Prostate gland (tissue), 2 donors: ENCODE data around the gene RNF169. TPM values are rescaled to one million over a fixed set of nuclear protein-coding genes. Genes with fewer than 3 reads are reported as not detected.

Experiments
- DNase-seq: peaks from one replicate; pipeline ENCODE4 v3.0.0-alpha.2; 2019; ENCODE audit warnings: low spot score
- H3K27ac ChIP-seq, 2 donors: fragments of 200-600 bp; sonication (generic); 2 replicates each; pipeline ENCODE4 v1.5.1; 2017 to 2019
- H3K27me3 ChIP-seq: fragments of 200-600 bp; sonication (generic); replicated peaks from 2 replicates; pipeline ENCODE4 v1.5.1; 2019; ENCODE audit not compliant: insufficient read depth
- H3K36me3 ChIP-seq, 2 donors: fragments of 200-600 bp; sonication (generic); 1 replicate in 1 of 2; 2 replicates in 1 of 2; pipeline versions ENCODE4 v1.5.1 to v1.8.1; 2017 to 2019
- H3K4me1 ChIP-seq: fragments of 200-600 bp; sonication (generic); replicated peaks from 2 replicates; pipeline ENCODE4 v1.5.1; 2019
- H3K4me3 ChIP-seq, 2 donors: fragments of 200-600 bp; sonication (generic); 2 replicates each; pipeline ENCODE4 v1.5.1; 2017 to 2019
- H3K9me3 ChIP-seq: fragments of 200-600 bp; sonication (generic); 2 replicates; pipeline ENCODE4 v1.5.1; 2017
- POLR2A ChIP-seq: fragments of 450-650 bp; IDR thresholded peaks from one replicate; pipeline ENCODE4 v1.6.1; 2016; ENCODE audit warnings: antibody characterized with exemption, mild to moderate bottlenecking
- POLR2AphosphoS5 ChIP-seq: sonication (generic); formaldehyde crosslinking; IDR thresholded peaks from one replicate; pipeline ENCODE4 v1.6.1; 2017; ENCODE audit warnings: antibody characterized with exemption
- WGBS: methylation state at CpG from one replicate; pipeline ENCODE4 v1.1.5; 2018; 5-methylcytosine and 5-hydroxymethylcytosine counted together
- intact Hi-C: fragments of 100-400 bp; cut with DNase I; formaldehyde crosslinking; loops from one replicate; pipeline ENCODE4 v1.14.2; 2022
- total RNA-seq, 2 donors: library from RNA; depleted of rRNA; stranded (reverse); fragments of >200 nt; gene quantifications; one replicate each; pipeline ENCODE4 v1.1.0, GENCODE V29; 2016
- TF ChIP-seq, protein P1 (sequence below), 4 experiments: fragments of 200-600 bp in 2 of 4; fragments of 450-650 bp in 2 of 4; sonication (generic) in 2 of 4; IDR thresholded peaks; 1 replicate in 3 of 4; 2 replicates in 1 of 4; pipeline ENCODE4 v1.5.1; 2016 to 2019; ENCODE audit warnings: antibody characterized with exemption in 4 of 4, mild to moderate bottlenecking in 2 of 4, moderate library complexity in 2 of 4

Gene RNF169
- total RNA-seq, 2 donors from 2014 or later, result 19.7 to 21.2 TPM

DNA sequence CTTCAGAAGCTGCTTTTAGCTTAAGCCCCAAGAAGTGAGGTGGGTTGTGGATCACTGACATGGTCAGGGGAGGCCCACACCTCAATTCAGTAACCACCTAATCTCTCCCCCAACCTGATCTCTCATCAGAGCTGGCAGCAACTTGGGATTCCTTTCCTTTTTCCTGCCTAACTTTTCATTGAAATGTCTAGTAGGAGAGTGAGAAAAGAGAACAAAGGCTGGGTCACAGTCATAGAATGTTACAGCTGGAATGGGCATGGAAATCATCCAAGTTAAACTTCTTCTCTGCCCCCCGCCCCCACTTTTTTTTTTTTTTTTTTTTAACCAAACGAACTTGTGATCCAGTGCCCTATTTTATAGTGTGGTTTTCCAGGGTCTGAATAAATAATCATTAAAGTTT, 91.8 kb downstream of the RNF169 start:
- intact Hi-C loops, result no loop called here
- H3K4me3 ChIP-seq, result no peak overlapping the region
- TF ChIP-seq, protein P1, sequence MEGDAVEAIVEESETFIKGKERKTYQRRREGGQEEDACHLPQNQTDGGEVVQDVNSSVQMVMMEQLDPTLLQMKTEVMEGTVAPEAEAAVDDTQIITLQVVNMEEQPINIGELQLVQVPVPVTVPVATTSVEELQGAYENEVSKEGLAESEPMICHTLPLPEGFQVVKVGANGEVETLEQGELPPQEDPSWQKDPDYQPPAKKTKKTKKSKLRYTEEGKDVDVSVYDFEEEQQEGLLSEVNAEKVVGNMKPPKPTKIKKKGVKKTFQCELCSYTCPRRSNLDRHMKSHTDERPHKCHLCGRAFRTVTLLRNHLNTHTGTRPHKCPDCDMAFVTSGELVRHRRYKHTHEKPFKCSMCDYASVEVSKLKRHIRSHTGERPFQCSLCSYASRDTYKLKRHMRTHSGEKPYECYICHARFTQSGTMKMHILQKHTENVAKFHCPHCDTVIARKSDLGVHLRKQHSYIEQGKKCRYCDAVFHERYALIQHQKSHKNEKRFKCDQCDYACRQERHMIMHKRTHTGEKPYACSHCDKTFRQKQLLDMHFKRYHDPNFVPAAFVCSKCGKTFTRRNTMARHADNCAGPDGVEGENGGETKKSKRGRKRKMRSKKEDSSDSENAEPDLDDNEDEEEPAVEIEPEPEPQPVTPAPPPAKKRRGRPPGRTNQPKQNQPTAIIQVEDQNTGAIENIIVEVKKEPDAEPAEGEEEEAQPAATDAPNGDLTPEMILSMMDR (IDR thresholded peaks at IDR 0.05), result no peak
- TF ChIP-seq POLR2A (no peak), POLR2AphosphoS5 (no peak)
- no peak overlapping the region for H3K27ac ChIP-seq
- WGBS, result 39% methylated on average over 2 of the region's 2 CpGs
- no peaks in the 10 kb centered on the region for H3K27me3 ChIP-seq
- no peaks in the 10 kb centered on the region for H3K9me3 ChIP-seq
- DNase-seq, result no peak
- H3K4me1 ChIP-seq, result no peaks in the 10 kb centered on the region
- no peaks in the 10 kb centered on the region for H3K36me3 ChIP-seq

DNA sequence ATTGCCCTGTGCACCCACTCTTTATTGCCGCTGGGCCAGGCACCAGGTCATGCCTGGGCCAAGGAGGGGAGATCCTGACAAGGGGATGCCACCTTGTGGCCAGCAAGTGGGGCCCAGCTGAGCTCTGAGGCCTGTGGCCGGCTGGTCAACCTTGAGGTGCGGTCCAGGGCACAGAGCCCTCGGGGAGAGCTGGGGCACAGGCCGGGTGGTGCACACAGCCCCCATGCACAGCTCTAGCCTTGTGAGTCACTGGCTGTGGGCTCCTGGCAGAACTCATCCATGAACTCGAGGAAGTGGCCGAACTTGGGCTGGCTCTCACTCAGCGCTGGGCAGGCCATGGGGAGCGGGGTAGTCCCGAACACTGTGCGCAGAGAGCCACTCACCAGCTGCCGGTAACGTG, 94.3 kb downstream of the RNF169 start:
- H3K9me3 ChIP-seq, result no peaks in the 10 kb centered on the region
- H3K4me1 ChIP-seq, result no peaks in the 10 kb centered on the region
- no peaks in the 10 kb centered on the region for H3K36me3 ChIP-seq
- 94% methylated on average over 13 of the region's 13 CpGs for WGBS
- intact Hi-C loops, result no loop called here
- no peak overlapping the region for H3K27ac ChIP-seq
- DNase-seq, result no peak
- no peak overlapping the region for H3K4me3 ChIP-seq
- TF ChIP-seq POLR2AphosphoS5, result no peak
- TF ChIP-seq, protein P1 (IDR thresholded peaks at IDR 0.05), result no peak
- no peak for TF ChIP-seq POLR2A
- no peaks in the 10 kb centered on the region for H3K27me3 ChIP-seq

DNA sequence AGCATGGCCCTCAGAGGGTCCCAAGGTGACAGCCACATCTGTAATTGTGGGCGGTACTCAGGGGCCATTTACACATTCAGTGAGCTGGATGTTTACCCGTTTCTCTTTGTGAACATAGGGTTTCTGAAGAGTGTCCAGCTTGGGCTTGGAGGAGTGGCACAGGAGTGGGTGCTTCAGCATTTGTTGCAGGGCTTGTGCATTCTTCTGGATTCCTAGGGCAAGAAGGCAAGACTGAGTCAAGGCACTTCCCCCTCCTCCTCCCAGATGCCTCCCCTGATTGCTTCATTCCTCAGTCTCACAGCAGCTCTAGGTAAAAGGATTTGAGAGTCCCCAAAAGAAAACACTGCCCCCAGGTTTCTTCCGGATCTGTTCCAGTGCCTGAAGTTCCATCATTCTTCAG, 95.4 kb downstream of the RNF169 start:
- H3K4me3 ChIP-seq, result no peak overlapping the region
- H3K9me3 ChIP-seq, result no peaks in the 10 kb centered on the region
- no peaks in the 10 kb centered on the region for H3K4me1 ChIP-seq
- intact Hi-C loops, result no loop called here
- 88% methylated on average over 3 of the region's 3 CpGs for WGBS
- TF ChIP-seq POLR2AphosphoS5 (no peak), POLR2A (no peak)
- TF ChIP-seq, protein P1 (IDR thresholded peaks at IDR 0.05), result no peak
- no peaks in the 10 kb centered on the region for H3K27me3 ChIP-seq
- no peak for DNase-seq
- no peak overlapping the region for H3K27ac ChIP-seq
- H3K36me3 ChIP-seq, result no peaks in the 10 kb centered on the region

DNA sequence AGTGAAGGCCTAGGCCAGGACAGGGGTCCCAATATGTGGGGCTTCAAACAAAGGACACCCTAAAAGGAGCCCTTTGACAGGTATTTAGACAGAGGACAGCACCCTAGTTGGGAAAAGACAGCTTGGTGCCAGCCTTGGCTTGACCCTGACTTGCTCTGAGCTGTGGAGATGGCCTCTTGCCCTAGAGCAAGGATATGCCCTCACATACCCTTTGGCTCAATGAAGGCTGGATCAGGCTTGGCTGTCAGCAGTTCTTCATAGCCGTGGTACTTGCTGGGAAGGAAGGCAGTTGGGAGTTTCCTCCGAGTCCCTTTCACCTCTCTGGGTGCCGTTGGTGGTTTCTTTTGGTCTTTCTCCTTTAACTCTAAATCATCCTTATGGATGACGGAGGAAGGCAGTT, 96.2 kb downstream of the RNF169 start:
- Histone ChIP-seq H3K27me3 (no peaks in the 10 kb centered on the region), H3K4me1 (no peaks in the 10 kb centered on the region), H3K9me3 (no peaks in the 10 kb centered on the region), H3K27ac (no peak overlapping the region), H3K36me3 (no peaks in the 10 kb centered on the region), H3K4me3 (no peak overlapping the region)
- DNase-seq, result no peak
- 93% methylated on average over 4 of the region's 4 CpGs for WGBS
- TF ChIP-seq, protein P1 (IDR thresholded peaks at IDR 0.05), result no peak
- no peak for TF ChIP-seq POLR2AphosphoS5
- no peak for TF ChIP-seq POLR2A
- intact Hi-C loops, result no loop called here

DNA sequence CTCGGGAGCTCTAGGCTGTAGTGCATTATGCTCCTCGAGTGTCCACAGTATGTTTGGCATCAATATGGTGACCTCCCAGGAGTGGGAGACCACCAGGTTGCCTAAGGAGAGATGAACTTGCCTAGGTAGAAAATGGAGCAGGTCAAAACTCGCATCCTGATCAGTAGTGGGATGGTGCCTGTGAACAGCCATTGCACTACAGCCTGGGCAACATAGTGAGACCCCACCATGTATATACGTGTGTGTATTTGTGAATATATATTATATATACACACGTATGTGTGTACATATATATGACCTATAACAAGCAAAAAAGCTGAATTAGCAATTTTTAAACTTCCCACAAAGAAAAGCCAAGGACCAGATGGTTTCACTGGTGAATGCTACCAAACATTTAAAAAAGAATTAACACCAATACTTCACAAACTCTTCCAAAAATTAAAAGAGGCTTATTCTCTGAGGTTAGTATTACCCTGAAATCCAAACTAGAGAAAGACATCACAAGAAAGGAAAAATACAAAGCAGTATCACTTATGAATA, 97.4 kb downstream of the RNF169 start:
- intact Hi-C loops, result no loop called here
- Histone ChIP-seq H3K9me3 (no peaks in the 10 kb centered on the region), H3K4me3 (no peak overlapping the region), H3K36me3 (no peaks in the 10 kb centered on the region), H3K27me3 (no peaks in the 10 kb centered on the region), H3K27ac (no peak overlapping the region), H3K4me1 (no peaks in the 10 kb centered on the region)
- DNase-seq, result no peak
- 97% methylated on average over 5 of the region's 5 CpGs for WGBS
- TF ChIP-seq, protein P1 (IDR thresholded peaks at IDR 0.05), result no peak
- TF ChIP-seq POLR2AphosphoS5 (no peak), POLR2A (no peak)
